UCSD-AML1 (cell line): Measurements from ENCODE around the gene AHNAK2.

Experiments used
- DNase-seq: peaks from one replicate; lab custom pipeline; 2025; ENCODE audit not compliant: unreplicated experiment; lab: John Stamatoyannopoulos, UW

Gene AHNAK2

DNA sequence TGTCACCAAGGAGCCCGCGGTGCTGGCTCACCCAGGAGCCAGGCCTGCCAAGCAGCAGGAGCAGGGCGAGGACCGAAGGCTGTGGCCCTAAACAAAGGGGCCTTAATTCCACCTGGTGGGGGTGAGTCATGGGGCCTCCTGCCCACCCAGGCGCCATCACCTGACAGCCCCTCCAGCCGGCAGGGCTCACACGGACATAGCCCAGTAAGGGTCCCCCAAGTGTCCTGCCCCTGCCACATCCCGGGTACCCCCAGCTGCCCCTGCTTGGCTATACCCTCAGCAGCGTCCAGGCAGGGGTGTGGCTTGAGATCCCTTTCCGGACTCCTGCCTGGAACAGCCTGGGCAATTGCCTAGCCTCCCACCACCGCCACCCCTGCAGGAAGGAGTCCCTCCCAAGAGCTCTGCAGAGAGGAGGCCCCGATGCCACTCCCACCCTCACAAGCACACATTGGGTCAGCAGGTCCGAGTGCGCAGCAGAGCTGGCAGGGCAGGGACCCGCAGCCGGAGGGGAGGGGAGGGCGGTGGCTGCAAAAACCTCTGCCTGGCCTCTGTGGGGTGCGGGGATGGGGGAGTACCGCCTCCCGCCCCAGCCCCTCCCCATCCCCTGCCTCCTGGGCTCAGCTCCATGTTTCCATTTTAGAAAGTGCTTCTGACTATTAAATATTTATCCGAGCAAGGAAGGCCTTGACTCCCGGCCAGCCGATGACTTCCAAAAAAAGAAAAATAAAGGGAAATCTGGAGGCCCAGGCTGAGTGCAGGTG is 4.6 kb downstream of the AHNAK2 start:
- no peak for DNase-seq

DNA sequence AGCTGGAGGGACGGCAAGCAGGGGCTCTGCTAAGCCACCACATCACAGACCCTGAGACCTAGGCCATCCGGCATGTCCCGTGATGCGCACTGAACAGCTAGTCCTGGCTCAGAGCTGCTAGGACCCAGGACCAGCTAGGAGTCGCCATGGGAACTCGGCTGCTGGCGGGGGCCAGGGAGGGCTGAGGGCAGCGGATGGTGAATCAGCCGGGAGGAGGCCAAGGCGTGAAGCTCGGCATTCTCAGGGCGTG is 5.1 kb downstream of the AHNAK2 start:
- DNase-seq = no peak

- no peak for DNase-seq
Observed at GRCh38 chr14:104972301-104973134, 5.7 kb downstream of the AHNAK2 start.

DNA sequence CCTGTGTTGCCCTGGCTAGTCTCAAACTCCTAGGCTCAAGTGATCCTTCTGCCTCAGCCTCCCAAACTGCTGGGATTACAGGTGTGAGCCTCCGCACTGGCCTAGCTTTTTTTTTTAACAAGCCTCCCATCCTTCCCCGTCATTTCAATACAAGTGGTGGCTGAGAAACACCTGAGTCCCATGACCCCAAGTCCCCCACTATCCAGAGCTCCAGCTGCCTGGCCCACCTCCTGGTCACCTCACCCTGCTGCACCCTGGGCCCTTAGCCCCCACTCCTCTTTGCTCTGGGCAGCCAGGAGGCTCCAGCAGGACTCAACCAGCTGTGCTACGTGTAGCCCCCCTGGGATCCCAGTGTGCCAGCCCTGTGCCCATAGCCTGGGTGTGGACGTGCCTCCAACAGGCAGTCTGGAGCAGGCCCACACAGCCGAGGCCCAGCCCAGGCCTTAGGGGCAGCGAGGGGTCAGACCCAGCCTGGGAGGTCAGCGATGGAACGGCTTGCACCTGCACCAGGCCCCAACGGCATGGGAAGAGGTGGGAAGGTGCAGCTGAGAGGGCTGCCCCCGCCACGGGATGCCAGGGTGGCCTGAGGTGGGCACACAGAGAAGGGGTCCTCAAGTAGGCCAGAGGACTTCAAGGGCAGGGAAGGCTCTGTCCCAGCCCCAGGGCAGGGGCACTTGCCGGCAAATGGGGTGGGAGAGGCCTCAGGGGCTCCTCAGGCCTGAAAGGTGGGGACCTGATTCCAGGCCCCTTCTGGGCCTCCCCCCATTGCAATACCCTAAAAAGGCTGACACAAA is 6.5 kb downstream of the AHNAK2 start:
- DNase-seq = no peak

DNA sequence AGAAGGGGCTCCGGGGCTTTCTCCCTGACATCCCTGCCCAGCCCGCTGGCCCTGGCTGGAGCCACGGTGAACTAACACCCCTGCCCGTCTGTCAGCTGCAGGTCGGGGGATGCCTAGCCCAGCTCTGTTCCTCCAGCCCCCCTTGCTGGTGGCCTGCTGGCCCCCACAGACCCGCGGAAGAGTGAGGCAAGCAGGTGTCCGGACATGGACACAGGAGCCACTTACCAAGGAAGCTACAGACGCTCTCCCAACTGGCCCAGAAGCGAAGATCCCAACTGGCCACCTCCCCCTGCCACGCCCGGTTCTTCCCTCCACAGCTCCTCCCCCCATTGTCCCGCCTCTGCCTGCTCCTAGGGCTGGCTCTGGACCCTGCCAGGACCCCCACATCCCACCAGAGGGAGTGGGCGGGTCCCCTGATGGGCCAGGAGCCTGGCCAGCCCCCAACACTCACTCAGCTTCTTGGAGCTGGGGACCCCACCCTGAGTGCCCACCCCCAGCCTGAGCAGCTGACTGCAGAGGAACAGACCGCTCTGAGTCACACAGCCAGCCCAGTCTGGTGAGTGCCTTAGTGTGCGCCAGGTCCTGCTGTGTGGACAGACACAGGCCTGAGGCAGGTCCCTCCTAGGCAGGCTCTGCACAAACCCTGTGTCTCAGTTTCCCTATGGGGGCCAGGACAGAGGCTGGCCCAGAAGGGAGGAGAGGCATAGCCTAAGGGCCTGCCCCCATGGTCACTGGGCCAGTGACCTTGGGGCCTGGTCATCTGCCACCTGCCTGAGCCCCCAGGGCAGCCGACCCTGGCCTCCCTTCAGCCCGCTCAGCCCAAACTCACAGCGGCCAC is 7.7 kb downstream of the AHNAK2 start:
- no peak for DNase-seq

GRCh38 chr14:104969741-104970230 is 8.4 kb downstream of the AHNAK2 start:
- no peak for DNase-seq

DNA sequence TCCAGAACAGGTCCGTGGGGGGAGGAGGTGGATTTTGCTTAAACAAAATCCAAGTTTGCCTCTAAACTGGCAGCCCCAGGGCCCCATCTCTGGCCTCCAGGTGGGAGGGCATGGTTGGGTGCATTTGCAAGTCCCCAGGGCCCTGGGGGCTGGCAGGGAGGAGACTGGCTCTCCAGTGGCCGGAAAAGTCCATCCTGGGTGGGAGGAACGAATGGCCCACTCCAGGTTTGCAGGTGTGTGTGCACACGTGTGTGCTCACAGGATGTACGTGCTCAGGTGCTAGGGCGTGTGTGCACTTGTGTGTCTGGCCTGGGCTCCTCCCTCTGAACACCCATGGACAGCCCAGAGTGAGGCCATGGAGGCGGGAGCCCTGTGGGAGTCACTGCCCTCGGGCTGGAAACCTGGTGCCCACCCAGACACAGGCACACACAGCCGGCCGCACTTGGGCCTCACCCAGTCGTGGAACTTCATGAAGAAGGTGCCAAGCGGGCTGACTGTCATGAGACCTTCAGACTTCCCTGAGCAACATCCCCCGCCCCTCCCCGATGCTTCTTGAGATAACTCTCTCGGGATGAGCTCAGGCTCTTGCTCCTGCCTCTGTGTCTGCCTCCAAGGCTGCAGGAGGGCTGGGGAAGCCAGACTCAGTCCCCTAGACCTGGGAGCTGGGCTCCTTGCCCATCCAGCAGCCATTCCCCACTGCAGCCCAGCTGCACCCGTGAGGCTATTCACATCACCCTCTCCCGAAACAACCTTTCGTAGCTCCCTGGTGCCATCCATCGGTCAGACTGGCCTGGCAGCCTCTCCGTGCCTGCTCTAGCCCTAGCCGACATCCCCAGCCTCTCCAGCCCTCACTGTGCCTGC is 9.4 kb downstream of the AHNAK2 start:
- DNase-seq = no peak

DNA sequence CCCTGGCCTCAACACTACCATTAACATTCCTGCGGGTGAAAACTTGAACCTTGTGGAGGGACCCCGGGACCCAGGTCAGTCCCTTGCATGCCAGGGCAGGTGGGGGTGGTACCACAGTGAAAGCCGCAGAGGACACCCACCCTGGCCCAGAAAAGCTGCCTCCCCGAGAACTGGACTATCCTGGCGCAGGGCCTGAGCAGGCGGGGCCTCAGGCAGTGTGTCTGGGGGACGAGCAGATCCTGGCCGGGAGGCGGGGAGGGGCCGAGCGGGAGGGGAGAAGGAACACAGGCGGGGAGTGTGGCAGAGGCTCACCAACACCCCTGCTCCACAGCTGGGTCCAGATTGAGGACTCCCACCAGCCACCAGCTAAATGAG is 10.0 kb downstream of the AHNAK2 start:
- no peak for DNase-seq

GRCh38 chr14:104967386-104968152 is 10.6 kb downstream of the AHNAK2 start:
- DNase-seq = no peak

GRCh38 chr14:104966981-104967385 is 11.2 kb downstream of the AHNAK2 start:
- no peak for DNase-seq

DNA sequence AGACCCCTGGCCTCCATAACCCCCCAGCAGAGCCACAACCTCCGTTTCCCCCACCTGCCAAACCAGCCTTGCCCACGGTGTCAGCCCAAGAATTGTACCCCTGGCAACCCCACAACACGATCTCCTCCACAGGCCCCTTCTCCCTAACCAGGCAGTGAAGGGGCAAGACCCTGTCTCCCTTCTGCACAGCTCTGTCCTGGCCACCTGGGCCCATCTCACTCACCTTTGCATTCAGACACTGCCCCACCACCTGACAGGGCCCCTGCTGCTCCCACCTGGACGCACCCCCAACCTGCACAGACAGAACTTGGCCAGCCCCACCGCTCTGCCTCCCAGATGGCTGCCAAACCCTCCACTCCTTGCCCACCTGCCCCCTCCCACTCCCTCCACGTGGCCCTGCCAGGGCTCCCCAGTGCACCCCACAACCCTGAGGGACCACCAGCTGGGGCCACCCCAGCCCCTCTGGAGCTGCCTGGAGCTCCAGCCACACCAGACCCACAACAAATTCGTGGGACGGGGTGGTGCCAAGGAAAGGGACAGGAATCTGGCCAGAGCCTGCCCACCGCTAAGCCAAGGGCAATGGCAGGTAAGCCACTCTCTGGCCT is 11.8 kb downstream of the AHNAK2 start:
- DNase-seq = no peak

- DNase-seq = no peak
Observed at GRCh38 chr14:104965561-104966231, 12.5 kb downstream of the AHNAK2 start.

DNA sequence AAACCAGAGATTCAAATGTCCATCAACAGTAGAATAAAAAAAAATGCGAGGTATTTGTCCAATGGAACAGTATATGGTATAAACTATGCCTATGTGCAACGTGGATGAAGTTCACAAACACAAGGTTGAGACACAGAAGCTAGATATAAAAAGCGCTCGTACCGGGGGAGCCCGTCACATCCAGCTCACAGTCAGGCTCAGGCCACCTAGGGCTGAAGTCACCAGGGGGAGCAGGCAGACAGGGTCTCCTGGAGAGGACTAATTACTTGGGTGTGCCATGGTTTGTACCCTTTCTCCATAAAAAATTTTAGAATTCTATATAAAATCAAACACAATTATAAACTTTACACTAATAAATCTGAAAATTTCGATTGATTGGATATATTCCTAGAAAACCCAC is 13.6 kb downstream of the AHNAK2 start:
- DNase-seq = no peak

DNA sequence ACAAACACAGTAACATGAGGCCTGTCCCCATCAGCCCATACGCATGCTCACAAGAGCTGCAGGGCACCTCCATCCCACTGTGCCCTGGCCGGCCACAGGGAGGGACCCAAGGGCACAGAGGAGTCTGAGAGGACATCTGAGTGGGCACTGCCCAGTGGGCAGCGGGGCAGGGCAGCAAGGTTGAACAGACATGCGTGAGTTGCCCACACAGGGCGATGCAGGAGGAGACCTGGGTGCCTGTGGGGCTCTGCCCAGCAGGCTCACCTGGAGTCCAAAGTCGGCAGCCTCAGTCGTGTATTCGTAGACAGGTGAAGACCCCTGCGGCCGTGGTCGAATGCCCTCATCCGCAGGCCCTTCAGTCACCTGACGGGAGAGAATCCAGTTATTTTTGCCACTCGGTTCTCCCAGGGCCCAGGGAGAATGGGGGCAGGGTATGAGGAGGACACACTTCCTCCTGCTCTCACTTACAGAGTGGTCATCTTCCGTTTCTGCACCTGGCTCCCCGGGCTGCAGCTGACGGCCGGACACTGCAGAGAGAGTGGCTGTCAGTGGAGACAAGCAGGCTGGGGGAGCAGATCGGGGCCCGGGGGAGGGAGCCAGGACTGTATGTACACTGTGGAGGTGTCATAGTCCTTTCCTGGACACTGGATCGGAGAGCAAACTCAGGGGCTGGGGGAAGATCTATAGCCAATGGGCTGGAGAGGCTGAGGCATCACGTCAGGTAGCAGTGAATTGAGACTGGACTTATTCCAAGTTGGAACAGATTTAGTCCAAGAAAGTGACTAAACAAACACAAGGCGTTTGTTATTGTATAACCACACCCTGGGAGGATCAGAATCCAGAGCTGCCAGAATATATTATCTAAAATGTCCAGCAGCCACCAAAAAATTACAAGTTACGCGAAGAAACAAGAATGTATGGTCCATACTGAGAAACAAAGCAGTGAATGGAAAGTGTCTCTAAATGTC is 20.7 kb downstream of the AHNAK2 start:
- no peak for DNase-seq

- DNase-seq = no peak
Observed at GRCh38 chr14:104956290-104956890, 21.8 kb downstream of the AHNAK2 start.

DNA sequence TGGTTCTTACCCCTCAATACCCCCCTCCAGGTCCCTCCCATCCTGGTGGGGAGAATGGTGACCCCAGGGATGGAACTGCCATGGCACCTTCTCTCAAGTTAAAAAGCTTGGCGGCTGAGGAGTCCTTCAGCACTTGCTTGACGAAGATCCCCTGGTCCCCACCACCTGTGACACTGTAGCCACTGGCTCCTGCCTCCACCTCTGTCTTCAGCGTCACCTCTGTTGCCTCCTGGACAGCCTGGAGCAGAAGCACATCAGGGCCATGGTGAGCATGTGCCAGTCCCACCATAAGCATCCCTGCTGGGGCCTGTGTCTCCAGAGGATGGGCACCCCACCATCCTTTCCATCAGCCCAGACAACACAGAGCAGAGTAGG is 22.8 kb downstream of the AHNAK2 start:
- DNase-seq = no peak
